Kidney tubule cell (primary cell): Measurements from ENCODE around the gene RUFY3.
"Not testable (repeated sequence)": the region's sequence is repeated elsewhere in the genome, so short reads cannot be mapped to it uniquely, and the experiment has no call there.

ENCODE experiments used
- DNase-seq: peaks from one replicate; pipeline ENCODE4 v3.0.0-alpha.2; 2018; ENCODE audit warnings: low spot score

RUFY3 gene

DNA sequence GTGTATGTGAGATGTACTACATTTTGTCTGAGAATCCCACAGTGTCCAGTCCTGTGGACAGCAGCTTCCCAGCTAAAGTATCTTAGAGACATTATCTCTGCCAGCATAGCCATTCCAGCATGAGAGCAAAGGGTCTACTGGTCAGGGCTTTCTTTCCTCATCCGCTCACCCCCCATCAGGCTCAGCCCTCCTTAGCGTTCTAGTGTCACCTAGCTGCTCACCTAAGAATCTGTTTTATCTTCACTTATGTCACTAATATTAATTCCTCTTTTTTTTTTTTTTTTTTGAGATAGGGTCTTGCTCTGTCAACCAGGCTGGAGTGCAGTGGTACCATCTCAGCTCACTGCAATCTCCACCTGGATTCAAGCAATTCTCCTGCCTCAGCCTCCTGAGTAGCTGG is 15.6 kb downstream of the RUFY3 start:
- DNase-seq: no peak

DNA sequence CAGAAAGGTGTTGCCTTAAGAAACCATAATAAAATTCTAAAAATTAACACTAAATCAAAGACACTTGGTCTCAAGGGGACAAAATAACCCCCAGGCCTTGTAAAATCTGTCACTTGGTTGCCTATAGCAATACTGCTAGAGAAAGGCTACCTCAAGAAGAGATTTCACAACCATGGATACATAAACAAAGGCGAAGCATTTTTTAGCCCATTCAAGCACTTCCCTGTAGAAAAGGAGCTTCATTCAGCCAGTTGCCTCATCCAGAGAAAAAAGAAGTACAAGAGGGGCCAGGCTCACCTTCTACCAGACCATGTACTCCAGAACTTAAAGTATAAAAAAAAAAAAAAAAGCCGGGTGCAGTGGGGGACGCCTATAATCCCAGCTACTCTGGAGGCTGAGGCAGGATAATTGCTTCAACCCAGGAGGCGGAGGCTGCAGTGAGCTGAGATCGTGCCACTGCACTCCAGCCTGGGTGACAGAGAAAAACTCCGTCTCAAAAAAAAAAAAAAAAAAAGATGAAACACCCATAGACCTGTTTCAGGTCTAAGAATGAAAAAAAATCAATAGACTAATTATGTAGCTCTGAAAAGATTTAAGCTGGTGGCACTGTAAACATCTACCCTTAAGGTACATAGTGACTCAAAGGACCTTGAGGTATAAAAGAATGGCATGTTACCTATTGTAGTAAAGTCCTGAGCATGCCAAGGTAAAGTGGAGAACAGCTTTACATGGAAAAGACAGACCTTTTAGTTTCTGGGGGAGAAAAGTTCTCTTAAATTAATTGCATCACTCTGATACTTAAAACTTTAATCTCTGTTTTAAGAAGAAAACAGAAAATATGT is 18.0 kb downstream of the RUFY3 start:
- DNase-seq: no peak

DNA sequence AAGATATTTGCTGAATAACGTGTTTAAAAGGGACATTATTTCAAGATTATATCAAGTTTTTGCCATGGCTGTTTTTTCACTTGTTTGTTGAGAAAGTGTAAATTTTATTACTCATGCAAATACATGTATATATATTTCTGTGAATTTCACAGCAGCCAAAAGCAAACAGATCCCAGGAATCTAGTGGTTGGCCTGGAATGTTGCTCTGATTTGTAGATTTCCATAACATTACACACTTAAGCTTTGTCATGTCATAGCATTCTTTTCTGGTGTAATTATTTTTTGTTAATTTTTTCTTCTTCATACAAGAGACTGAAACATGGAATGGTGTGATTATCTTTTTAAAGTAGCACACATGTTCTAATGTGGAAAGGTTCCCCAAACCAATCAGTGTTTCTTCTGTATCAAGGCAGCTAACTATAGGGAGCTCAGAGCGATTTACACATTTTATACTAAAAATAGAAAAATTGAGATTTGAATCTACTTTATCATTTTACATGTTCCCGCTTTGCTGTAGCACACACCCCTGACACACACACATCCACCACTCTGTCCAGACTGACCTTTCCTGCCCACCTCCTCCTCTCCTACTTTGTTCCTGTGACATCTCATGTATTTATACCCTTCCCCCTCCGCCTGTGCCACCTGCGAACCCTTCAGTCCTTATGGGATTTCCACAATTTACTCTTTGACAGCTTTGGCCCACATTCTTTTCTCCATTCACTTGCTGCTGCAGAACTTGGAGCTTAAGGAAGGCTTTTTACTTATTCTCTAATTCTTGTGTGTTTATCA is 20.3 kb downstream of the RUFY3 start:
- no peak for DNase-seq

DNA sequence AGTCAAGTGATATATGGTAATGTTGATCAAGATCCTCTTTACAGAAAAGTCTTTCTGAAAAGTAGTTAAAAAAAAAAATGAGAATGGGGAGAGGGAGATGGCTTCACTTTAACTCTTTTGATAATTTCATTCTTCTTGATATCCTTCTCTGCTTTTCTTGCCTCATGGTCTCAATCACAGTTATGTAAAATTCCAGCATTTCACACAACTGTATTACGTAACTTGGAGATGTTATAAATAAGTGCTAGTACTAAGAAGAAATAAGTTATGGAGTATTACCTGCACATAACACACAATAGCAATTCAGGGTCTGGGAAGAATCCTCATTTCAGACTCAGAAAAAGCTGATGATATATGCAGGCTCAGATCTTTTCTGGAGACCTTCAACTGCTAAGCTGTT is 22.0 kb downstream of the RUFY3 start:
- no peak for DNase-seq

DNA sequence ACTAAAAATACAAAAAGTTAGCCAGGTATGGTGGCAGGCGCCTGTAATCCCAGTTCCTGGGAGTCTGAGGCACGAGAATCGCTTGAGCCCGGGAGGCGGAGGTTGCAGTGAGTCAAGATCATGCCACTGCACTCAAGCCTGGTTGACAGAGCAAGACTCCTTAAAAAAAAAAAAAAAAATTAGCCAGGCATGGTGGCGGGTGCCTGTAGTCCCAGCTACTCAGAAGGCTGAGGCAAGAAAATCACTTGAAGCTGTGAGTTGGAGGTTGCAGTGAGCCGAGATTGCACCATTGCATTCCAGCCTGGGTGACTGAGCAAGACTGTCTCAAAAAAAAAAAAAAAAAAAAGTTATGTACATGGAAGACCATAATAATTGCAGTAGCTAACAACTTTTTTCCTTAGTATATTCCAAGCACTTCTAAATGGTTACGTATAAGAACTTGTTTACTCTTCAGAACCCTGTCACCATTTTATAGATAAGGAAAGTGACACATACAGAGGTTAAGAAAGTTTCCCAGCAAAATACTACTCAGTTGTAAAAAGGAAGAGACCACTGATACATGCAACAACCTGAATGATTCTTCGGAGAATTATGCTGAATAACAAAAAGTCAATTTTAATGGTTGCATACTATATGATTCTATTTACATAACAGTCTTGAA is 24.5 kb downstream of the RUFY3 start:
- peak; percentile 34 for DNase-seq

DNA sequence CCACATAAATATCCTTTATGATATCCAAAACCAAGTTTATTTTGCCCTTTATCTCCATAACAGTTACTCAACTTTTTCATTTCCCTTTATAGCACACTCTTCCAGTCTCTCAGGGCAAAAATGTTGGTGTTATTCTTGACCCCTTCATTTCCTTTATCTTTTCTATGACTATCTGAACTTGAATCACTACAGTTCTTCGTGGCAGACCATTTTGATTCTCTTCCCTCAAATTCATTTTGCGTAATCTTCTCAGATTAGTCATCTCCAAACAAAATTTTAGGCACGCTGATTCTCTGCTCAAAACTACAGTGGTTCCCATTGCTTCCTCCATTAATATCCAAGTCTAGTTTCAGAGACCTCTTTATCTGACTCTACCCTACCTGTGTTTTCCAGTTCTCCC is 26.1 kb downstream of the RUFY3 start:
- no peak for DNase-seq

DNA sequence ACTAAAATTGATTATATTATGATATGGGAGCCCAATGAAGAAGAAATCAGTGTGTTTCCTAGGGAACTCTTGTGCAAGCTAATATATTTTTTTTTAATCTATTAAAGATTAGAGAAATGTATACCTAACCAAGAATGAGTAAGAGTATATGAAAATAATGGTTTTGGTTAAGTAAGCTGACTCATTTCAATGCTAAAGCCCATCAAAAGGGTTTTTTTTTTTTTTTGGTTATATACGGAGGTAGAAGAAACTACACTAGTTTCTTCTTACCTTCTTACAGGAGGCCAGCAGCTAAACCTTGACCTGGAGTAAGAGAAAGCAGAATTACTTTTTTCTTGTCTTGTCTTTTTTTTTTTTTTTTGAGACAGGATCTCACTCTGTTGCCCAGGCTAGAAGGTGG is 27.5 kb downstream of the RUFY3 start:
- no peak for DNase-seq

DNA sequence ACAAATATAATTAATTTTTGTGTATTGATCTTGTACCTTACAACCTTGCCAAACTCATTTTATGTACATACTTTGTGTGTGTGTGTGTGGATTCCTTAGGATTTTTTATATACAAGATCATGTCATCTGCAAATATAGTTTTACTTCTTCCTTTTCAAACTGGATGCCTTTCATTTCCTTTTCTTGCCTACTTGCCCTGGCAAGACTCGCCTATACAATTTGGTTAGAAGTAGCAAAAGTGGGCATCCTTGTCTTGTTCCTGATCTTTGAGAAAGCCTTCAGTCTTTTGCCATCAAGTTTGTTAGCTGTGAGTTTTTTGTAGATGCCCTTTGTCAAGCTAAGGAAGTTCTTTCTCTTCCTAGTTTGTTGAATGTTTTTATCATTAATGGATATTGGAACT is 30.5 kb downstream of the RUFY3 start:
- DNase-seq: no peak

DNA sequence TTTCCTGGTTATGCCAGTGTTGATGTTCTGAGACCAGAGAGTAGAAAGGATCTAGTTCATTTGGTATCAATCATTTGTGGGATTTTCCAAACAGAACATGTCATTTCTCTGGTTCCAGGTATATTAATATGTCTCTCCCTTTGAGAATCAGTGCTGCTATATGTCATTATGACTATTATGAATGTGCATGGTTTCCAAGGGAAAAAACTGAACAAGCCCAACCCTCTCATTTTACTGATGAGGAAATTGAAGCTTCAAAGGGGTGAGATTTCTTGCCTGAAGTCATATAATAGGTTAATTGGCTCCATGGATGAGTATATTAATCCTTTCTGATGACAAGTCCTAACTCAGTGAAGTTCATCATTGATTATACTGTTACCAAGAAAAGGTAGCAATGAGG is 31.9 kb downstream of the RUFY3 start:
- DNase-seq: no peak

DNA sequence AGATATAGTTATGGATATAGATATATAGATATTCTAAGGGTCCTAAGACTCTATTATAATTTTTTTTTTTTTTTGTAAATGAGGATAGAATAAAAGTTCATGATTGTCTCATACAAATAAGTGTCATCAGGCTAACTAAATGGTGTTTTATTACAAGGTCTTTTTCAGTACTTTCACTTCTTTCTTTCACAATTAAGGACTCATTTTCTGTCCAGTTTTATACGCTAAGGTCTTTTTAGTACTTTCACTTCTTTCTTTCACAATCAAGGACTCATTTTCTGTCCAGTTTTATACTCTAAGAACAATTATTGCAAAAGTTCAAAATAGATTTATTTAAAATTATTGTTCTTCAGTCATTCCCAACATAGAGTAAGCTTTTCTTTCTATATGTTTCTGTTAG is 32.7 kb downstream of the RUFY3 start:
- no peak for DNase-seq

DNA sequence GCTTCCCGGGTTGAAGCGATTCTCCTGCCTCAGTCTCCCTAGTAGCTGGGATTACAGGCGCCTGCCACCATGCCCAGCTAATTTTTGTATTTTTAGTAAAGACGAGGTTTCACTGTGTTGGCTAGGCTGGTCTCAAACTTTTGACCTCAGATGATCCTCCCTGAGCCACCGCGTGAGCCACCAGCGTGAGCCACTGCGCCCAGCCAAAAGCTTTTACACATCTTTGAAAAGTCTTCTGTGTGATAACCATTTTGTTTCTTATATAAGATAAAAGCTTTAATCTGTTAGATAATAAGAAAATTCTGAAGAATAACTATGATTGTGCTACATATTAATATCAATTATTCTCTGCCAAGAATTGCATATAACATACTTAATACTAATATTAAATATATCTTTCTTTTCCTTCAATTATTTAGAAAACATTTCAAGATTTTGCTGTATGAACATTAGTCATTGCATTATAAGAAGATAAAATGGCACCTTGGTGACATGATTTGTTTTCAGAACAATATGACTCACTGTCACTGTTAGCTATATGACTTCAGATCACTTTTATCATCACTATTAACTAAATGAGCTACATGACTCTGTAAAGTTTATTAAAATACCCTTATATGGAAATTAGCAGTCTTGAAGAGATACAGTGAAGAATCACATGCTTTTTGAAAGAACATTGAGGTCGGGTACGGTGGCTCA is 33.4 kb downstream of the RUFY3 start:
- DNase-seq: no peak

DNA sequence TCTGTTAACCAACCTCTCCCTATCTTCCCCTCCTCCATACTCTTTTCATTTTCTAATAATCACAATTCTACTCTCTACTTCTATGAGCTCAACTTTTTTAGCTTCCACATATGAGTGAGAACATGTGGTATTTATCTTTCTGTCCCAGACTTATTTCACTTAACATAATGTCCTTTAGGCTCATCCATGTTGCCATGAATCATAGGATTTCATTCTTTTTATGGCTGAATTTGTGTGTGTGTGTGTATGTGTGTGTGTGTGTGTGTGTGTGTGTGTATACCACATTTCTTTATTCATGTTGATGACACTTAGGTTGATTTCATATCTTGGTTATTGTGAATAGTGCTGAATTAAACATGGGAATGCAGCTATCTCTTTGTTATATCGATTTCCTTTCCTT is 37.4 kb downstream of the RUFY3 start:
- DNase-seq: no peak

DNA sequence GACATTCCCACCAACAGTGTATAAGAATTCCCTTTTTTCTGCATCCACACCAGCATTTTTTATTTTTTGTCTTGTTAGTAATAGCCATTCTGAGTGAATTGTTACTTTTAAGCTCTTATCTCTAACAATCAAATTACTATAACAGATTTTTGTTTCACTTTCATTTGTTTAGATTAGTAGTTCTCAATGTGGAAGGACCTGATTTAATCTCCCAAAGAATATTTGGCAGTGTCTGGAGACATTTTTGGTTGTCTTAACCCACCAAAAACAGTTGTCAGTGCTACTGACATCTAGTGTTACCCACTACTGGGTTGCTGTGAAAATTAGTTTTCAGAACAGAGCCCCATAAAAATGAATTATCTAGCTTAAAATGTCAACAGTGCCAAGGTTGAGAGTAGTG is 37.9 kb downstream of the RUFY3 start:
- DNase-seq: no peak

DNA sequence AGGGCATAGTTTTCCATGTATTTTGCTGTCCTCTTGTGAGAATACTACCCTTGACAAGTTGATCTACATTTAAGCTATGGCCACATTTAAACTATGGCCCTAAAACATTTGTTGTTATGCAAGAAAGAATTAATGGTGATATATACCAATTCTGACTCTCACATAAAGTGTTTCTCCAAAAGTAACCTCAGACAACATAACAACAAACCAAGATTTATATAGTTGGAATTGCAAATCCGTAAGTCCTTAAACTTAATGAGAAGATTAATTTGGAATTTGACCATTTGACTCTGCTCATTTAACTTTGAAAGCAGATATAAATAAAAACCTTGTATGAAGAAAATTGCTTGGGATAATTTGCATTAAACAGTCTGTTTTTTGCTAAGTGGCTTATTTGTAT is 38.9 kb downstream of the RUFY3 start:
- DNase-seq: no peak

DNA sequence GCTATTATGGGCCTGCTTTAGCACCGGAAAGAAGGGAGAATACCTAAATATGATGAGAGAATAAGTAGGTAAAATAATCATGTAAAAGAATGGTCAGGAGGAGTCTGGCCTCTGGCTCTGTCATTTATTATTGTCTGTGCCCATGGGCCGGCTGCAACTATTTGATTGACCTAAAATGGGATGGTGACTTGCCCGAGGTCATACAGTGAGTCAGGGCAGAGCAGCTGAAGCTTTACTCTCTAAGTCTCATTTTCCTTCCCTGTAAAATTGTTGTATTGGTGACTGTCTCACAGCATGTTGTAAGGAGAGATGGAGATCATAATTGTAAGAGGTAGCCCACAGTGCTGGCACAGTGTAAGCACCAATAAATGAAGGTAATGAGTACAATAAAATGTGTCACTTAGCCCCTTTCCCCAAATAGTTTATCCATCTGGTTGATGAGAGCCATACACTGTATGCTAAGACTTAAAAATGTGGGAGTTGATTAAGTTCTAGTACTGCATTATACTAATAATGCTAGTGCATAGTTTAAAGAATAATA is 39.6 kb downstream of the RUFY3 start:
- peak; percentile 32 for DNase-seq

DNA sequence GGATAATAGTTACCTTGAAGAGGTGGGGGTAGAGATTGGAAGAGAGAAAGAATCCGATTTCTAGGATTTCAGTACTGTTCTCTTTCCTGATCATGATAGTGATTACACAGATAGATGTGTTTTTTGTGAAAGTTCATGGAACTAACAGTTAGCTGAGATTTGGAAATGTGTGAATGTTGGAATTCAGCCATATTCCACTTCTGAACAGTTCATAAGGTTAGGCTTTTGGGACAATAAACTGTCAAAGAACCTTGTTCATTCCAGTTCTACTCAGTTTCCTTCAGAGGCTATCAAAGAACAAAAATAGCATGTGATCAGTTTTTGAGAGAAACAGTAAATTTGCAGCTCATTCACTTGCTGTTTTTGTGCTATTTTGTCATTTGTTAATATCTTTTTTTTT is 43.6 kb downstream of the RUFY3 start:
- DNase-seq: no peak

DNA sequence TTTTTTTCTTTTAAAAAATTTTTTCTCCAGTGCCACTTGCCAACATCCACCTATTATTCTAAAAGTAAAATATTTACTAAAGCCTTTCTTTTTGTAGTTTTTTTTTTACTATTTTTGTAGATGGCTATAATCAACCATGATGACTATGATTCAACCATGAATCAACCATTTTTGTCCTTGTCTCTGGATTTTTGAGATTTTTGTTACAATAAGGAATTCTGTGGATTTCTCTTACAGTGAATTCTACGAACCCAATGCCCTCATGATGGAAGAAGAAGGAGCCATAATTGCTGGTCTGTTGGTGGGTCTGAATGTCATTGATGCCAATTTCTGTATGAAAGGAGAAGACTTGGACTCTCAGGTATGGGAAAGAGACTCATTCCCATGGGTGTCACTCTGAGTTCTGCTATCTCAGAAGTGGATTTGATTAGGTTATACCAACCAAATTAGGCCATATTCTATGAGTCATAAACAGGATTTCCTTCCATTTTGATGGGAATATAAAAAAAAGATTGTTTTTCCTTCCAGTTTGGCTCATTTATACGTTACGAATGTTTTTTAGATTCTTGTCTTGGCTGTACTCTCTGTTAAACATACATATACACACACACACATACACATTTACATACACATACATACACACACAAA is 46.7 kb downstream of the RUFY3 start:
- no peak for DNase-seq

DNA sequence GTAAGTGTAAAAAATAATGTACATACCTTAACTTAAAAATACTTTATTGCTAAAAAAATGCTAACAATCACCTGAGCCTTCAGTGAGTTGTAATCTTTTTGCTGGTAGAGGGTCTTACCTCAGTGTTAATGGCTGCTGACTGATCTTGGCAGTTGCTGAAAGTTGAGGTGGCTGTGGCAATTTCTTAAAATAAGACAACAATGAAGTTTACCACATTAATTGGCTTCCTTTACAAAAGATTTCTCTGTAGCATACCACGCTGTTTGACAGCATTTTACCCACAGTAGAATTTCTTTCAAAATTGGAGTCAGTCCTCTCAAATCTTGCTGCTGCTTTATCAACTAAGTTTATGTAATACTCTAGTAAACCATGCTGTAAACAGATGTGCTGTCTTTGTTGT is 47.6 kb downstream of the RUFY3 start:
- DNase-seq: not testable (repeated sequence)

DNA sequence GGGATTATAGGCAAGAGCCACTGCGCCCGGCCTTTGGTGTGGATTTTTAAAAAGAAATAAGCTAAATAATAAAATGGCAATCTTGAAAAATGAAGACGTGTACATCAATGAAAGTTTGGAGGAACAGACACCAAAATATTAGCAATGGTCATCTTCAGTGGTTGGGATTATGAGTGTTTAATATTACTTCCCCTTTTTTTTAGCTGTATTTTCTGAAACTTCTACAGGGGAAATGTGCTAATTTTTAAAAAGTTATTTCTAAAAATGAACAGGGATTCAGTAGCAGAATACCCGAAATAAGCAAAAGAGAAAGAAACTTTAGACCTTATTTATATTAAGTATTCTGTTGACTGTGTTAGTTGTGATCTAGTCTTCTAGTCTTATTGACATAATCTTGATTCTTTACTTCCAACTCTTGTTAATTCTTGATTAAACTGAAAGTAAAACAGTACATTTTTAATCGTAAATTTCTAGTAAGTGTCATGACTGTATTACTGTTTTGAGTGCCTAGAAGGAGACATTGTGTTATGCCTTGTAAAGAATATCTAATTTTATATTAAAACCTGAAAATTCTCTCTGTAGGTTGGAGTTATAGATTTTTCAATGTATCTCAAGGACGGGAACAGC is 51.3 kb downstream of the RUFY3 start:
- DNase-seq: no peak

DNA sequence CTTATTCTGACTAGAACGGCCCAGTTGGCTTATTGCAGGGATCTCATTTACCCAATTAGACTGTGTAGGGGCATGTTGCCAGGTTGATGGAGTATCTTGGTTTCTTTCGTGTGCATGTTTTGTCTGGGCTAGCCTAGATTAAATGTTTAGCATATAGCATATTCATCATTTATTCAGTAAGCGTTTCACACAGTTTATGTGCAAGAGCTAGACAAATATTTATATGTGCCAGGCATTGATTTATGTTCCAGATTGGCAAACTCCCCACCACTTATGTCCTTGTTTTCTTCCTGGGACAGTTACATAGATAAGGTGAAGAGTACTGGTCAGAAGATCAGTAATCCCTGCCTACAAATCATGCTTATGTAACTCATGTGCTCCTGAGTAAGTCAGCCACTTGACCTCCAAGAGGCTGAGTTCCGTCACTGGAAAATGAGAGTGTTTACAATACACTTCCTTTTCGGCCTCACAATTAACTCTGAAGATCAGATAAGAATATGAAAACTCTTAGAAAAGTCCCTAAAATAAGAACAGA is 57.2 kb downstream of the RUFY3 start:
- no peak for DNase-seq

DNA sequence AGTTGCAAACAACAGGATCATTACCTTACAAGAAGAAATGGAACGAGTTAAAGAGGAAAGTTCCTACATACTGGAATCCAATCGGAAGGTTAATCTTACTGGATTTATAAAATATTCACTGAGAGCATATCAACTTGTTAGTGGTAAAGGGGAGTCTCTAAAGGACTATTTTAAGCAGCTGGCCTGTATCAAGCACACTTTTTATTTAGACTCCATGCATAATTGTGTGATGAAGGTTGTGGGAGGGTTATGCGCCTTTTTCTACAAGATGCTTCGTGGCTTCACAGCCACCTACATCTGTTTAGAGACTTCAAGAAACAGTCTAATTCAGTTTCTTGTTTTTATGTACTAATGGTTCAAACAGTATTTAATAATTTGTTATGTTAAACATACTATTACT is 61.3 kb downstream of the RUFY3 start:
- DNase-seq: no peak
